ENCODE data around the gene EIF2AK3.

EIF2AK3 gene

DNA sequence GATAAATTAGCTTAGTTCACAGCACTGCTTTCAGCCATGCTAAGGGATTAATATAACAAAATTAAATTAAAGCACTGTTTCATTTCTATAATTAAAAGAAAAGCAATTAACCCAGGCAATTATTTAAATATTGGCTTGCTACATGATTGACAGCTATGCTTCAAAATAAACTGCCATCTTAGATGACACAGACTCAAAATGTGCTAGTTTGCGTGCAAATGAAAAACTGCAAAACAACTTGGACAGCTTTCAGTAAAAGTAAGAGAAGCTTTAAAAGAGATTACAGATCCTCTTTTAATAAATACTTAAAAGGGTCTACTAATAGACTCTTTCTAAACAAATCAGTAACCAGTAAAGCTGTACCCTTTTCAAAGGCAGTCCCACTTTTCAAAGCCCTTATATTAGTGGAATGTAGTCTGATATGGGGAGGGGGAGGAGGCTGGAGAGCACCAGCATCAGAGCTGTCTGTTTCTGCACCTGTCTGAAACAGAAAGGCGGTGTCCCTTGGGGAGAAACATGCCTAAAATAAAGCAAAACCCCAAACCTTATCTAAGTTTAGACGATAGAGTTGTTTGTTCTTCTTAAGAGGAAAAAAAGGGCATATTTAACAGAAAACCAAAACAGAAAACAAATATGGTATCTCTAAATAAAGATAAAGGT lies 20.8 kb downstream of the EIF2AK3 start:
- H3K27ac ChIP-seq = no peak overlapping the region
- TF ChIP-seq ZFX (IDR thresholded peaks at IDR 0.05; ENCODE audit: borderline replicate concordance) = no peak
- TF ChIP-seq, protein P1, sequence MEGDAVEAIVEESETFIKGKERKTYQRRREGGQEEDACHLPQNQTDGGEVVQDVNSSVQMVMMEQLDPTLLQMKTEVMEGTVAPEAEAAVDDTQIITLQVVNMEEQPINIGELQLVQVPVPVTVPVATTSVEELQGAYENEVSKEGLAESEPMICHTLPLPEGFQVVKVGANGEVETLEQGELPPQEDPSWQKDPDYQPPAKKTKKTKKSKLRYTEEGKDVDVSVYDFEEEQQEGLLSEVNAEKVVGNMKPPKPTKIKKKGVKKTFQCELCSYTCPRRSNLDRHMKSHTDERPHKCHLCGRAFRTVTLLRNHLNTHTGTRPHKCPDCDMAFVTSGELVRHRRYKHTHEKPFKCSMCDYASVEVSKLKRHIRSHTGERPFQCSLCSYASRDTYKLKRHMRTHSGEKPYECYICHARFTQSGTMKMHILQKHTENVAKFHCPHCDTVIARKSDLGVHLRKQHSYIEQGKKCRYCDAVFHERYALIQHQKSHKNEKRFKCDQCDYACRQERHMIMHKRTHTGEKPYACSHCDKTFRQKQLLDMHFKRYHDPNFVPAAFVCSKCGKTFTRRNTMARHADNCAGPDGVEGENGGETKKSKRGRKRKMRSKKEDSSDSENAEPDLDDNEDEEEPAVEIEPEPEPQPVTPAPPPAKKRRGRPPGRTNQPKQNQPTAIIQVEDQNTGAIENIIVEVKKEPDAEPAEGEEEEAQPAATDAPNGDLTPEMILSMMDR (IDR thresholded peaks at IDR 0.05) = no peak

DNA sequence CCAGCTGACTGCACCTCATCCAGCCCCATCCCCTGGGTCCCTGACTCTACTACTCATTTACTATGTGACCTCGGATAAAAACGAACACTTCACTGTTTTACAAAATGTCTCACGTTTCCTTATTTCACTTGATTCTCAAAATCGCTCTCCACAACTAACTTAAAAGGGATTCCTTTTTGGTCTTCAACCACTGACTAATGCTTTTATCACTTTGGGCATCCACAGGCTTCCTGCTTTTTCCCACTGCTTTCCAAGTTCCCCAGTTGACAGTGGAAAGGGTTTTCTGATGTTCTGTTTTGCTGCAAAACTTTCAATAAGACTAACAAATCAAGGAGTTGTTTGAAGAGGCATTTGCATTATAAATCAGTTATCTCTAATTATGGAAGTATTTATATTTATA lies 24.1 kb downstream of the EIF2AK3 start:
- TF ChIP-seq ZFX (IDR thresholded peaks at IDR 0.05; ENCODE audit: borderline replicate concordance) = no peak
- TF ChIP-seq, protein P1 (IDR thresholded peaks at IDR 0.05) = no peak
- H3K27ac ChIP-seq = no peak overlapping the region

DNA sequence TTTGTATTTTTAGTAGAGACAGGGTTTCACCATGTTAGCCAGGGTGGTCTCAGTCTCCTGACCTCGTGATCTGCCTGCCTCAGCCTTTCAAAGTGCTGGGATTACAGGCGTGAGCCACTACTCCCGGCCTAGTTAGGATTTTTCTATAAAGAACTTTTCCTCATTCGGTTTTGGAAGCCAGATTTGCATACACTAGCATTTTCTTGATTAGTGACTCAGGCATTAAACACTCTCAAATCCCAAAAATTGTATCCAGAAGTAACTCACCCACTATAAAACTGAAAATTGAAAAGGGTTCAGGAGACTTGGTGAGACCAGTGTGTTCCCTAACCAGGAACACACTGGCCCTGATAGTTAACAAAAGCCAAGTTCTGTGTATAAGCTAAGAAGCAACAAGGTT lies 25.2 kb downstream of the EIF2AK3 start:
- no peak for TF ChIP-seq ZFX (IDR thresholded peaks at IDR 0.05; ENCODE audit: borderline replicate concordance)
- TF ChIP-seq, protein P1 (IDR thresholded peaks at IDR 0.05) = no peak
- no peak overlapping the region for H3K27ac ChIP-seq

DNA sequence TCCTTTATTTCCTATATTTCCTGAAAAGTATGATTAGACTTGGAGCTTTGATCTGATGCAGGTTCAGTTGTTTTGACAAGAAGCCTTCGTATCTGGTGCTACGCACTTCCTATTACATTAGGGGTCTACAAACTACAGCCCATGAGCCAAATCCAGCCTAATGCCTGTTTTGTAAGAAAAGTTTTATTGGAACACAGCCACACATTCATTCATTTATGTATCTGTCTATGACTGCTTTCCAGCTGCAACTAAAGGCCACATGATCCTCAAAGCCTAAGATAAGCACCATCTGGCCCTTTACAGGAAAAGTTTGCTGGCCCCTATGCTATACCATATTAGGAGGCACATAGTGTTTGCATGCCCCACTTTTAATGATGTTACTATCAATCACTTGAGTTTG lies 26.0 kb downstream of the EIF2AK3 start:
- no peak for TF ChIP-seq ZFX (IDR thresholded peaks at IDR 0.05; ENCODE audit: borderline replicate concordance)
- TF ChIP-seq, protein P1 (IDR thresholded peaks at IDR 0.05) = no peak
- no peak overlapping the region for H3K27ac ChIP-seq

DNA sequence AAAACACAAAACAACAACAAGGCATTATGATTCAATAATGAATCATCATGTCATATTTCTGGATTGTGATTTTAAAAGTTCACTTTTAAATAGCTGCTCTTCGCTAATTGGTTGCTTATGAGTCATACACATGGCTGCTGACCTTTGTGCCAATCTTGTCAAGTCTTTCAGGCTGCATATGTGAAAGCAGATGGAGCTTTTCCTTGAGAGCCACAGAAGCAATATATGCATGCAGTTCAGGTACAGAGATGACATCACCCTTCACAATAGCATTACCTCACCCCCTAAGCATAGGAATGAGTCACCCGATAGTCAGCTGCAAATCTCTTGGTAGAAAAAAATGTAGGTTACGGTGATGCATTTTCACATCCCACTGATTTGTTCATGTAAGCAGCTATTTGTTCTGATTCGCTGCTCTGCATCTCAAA lies 27.2 kb downstream of the EIF2AK3 start:
- peak overlapping the region; percentile 48 for H3K27ac ChIP-seq
- TF ChIP-seq ZFX (IDR thresholded peaks at IDR 0.05; ENCODE audit: borderline replicate concordance) = no peak
- TF ChIP-seq, protein P1 (IDR thresholded peaks at IDR 0.05) = no peak

DNA sequence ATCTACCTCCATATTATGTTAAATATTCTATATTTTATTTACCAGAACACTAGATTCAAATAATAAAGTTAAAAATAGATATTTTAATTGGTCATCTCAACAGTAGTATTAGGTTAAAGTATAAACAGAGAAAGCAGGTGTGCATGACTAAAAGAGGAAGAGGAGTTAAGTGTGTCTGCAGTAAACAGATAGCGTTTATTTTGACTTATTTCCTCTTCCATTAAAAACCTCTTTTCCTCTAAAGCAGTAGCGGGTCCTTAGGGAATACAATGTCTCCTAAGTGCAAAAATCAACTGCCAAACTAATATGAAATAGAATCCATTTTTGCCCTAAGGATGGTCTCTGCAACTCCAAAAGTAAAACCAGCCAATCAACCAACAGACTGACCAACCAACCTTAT lies 27.7 kb downstream of the EIF2AK3 start:
- H3K27ac ChIP-seq = peak overlapping the region; percentile 48

DNA sequence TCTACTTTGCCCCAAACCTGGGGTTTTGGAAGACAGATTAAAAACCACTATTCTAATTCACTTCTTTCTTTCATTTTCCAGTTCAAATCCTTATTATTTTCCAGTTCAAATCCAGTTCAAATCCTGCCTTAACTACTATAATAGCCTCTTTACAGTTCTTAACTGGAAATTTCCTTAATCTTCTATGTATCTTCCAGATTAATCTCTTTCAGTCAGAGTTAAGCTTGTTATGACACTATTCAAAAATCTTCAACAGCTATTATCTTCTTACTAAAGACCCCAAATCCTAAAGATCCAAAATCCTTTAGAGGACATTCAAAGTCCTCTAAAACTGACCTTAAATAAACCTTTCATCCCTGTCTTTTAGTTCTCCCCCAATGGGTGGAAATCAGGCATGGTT lies 30.1 kb downstream of the EIF2AK3 start:
- TF ChIP-seq, protein P1 (IDR thresholded peaks at IDR 0.05) = no peak
- no peak for TF ChIP-seq ZFX (IDR thresholded peaks at IDR 0.05; ENCODE audit: borderline replicate concordance)
- H3K27ac ChIP-seq = no peak overlapping the region

More for the DNA sequence above, 27.7 kb downstream of the EIF2AK3 start:
- TF ChIP-seq ZFX (IDR thresholded peaks at IDR 0.05; ENCODE audit: borderline replicate concordance) = no peak
- TF ChIP-seq, protein P1 (IDR thresholded peaks at IDR 0.05) = no peak
